ENCODE results near the gene KTI12. TPM values are rescaled to one million over a fixed set of nuclear protein-coding genes. Genes with fewer than 3 reads are reported as not detected.

Gene KTI12
- total and polyA plus RNA-seq, 7 experiments from 2014 or later, result 14.5 to 39.4 (median 18.1) TPM

DNA sequence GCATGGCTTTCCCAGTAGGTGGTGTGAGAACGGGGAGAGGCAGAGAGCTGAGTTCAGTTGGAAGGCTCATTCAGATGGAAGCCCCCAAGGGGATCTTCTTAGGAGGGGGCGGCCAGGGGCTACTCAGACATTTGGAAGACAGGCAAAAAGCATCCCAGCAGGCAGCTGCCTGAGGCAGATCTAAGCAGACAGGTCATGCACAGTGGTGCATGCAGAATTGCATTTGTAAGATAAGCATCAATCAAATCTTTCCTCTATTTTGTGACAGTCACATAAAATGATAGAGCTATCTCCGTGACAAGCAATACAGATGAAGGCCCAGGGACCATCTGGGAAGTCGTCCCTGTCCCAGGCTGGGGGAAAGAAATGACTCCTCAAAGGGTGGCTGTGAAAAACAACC is 46.9 kb downstream of the KTI12 start:
- Histone ChIP-seq H3K9me3 (ENCODE audit: control insufficient read depth in 2 of 3, low read length in 3 of 3) (no peaks in the 10 kb centered on the region), H3K36me3 (ENCODE audit: control insufficient read depth in 2 of 3, insufficient read depth in 3 of 3, low read length in 3 of 3) (no peaks in the 10 kb centered on the region), H3K27ac (ENCODE audit: low read depth, low read length) (no peak overlapping the region), H3K4me3 (ENCODE audit: low read length) (no peak overlapping the region), H3K4me1 (ENCODE audit: control insufficient read depth in 2 of 2, insufficient read depth in 2 of 2, low read length in 2 of 2) (peaks cover 0 to 5% of the 10 kb centered on the region in 2 donors), H3K27me3 (ENCODE audit: control insufficient read depth in 2 of 2, insufficient read depth in 2 of 2, low read length in 2 of 2) (no peaks in the 10 kb centered on the region)
- peaks cover 1 to 35% (median 10%) of the 10 kb centered on the region in 5 donors for H3K27me3 Mint-ChIP-seq
- DNase-seq (no peak), ATAC-seq (no peak)
- H3K27ac Mint-ChIP-seq, result no peak overlapping the region
- H3K9me3 Mint-ChIP-seq, result peaks cover 0 to 1% (median 0%) of the 10 kb centered on the region in 11 donors
- intact Hi-C loops (cut with micrococcal nuclease), result no loop called here
- POLR2A ChIA-PET, result interaction anchor here (0.6 kb wide), 1 partner anchor 529 kb away, joined by 3 read pairs; no protein-coding TSS in a partner anchor
- CTCF ChIA-PET, result interaction anchor here (0.6 kb wide), 1 partner anchor 359 kb away, joined by 4 read pairs; no protein-coding TSS in a partner anchor
- H3K4me3 Mint-ChIP-seq, result no peak overlapping the region
- no peaks in the 10 kb centered on the region for H3K36me3 Mint-ChIP-seq
- peaks cover 8 to 20% (median 14%) of the 10 kb centered on the region in 7 donors for H3K4me1 Mint-ChIP-seq

DNA sequence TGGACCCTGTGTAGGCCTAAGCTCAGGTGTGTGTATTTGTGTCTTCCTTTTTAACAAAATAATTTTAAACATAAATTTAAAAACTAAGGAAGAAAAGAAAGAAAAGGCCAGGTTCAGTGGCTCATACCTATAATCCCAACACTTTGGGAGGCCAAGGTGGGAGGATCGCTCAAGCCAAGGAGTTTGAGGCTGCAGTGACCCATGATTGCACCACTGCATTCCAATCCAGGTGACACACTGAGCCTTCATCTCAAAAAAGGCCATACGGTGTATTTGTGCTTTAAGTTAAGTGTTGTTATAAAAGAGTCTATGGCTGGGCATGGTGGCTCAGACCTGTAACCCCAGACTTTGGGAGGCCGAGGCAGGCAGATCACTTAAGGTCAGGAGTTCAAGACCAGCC is 51.4 kb downstream of the KTI12 start:
- Histone ChIP-seq H3K4me3 (ENCODE audit: low read length) (no peak overlapping the region), H3K36me3 (ENCODE audit: control insufficient read depth in 2 of 3, insufficient read depth in 3 of 3, low read length in 3 of 3) (no peaks in the 10 kb centered on the region), H3K4me1 (ENCODE audit: control insufficient read depth in 2 of 2, insufficient read depth in 2 of 2, low read length in 2 of 2) (no peaks in the 10 kb centered on the region), H3K9me3 (ENCODE audit: control insufficient read depth in 2 of 3, low read length in 3 of 3) (no peaks in the 10 kb centered on the region), H3K27me3 (ENCODE audit: control insufficient read depth in 2 of 2, insufficient read depth in 2 of 2, low read length in 2 of 2) (no peaks in the 10 kb centered on the region), H3K27ac (ENCODE audit: low read depth, low read length) (no peak overlapping the region)
- Mint-ChIP-seq H3K27me3 (peaks cover 0 to 18% (median 0%) of the 10 kb centered on the region in 5 donors), H3K4me3 (no peak overlapping the region), H3K36me3 (no peaks in the 10 kb centered on the region), H3K4me1 (no peaks in the 10 kb centered on the region), H3K27ac (no peak overlapping the region), H3K9me3 (no peaks in the 10 kb centered on the region)
- ChIA-PET POLR2A (no interaction called here), CTCF (no interaction called here)
- ATAC-seq (no peak), DNase-seq (no peak)
- intact Hi-C loops (cut with micrococcal nuclease), result no loop called here

Other genes starting within 250 kb of the KTI12 start
- gene NRDC, start 155.1 kb downstream of the KTI12 start, total RNA-seq, result 100 to 1,000 TPM in 4 of 5 experiments, 10 to 100 TPM in 1; 93.1 to 194 (median 122) TPM
- 10 to 100 TPM; 58.5 to 71.5 TPM for gene NRDC, start 155.1 kb downstream of the KTI12 start, polyA plus RNA-seq
- gene RAB3B, start 43.1 kb downstream of the KTI12 start, total RNA-seq, result under 1 TPM in 1 of 5 experiments, not detected in 4; 0.03 TPM
- not detected for gene RAB3B, start 43.1 kb downstream of the KTI12 start, polyA plus RNA-seq
- 10 to 100 TPM; 27.2 to 43.7 (median 28.5) TPM for gene TXNDC12, start 21.4 kb upstream of the KTI12 start, total RNA-seq
- gene TXNDC12, start 21.4 kb upstream of the KTI12 start, polyA plus RNA-seq, result 10 to 100 TPM; 61.9 to 83.8 TPM
- 10 to 100 TPM; 30.4 to 41.2 (median 35.8) TPM for gene BTF3L4, start 22.5 kb upstream of the KTI12 start, total RNA-seq
- 10 to 100 TPM; 57.9 to 69.1 TPM for gene BTF3L4, start 22.5 kb upstream of the KTI12 start, polyA plus RNA-seq
- gene ZFYVE9, start 108.3 kb upstream of the KTI12 start, total RNA-seq, result 10 to 100 TPM in 2 of 5 experiments, 1 to 10 TPM in 3; 1.8 to 13.9 (median 7.6) TPM
- gene ZFYVE9, start 108.3 kb upstream of the KTI12 start, polyA plus RNA-seq, result 1 to 10 TPM; 1.8 to 3.0 TPM